Measurements from ENCODE around the gene GALNT10.

Gene GALNT10

GRCh38 chr5:154447089-154447725, 256.7 kb downstream of the GALNT10 start:
- Histone ChIP-seq H3K4me1 (ENCODE audit: insufficient read depth, insufficient read length) (no peaks in the 10 kb centered on the region), H3K4me3 (ENCODE audit: insufficient read length, low read depth) (peak overlapping the region; percentile 79), H3K9ac (ENCODE audit: insufficient read length, low read depth) (peak overlapping the region; percentile 72), H3K27me3 (ENCODE audit: insufficient read depth, insufficient read length) (peaks cover 11% of the 10 kb centered on the region), H3K9me3 (ENCODE audit: insufficient read depth, low read length) (no peaks in the 10 kb centered on the region), H3K36me3 (ENCODE audit: insufficient read depth, insufficient read length, low read length) (peaks cover 35% of the 10 kb centered on the region)
- TF ChIP-seq YY1 (IDR thresholded peaks at IDR 0.05; ENCODE audit: insufficient read depth, insufficient read length) (no peak), ZNF274 (IDR thresholded peaks at IDR 0.05; ENCODE audit: low read depth, low read length) (no peak), SUZ12 (IDR thresholded peaks at IDR 0.05; ENCODE audit: extremely low read depth, insufficient read depth, insufficient read length) (no peak)
- DNase-seq (ENCODE audit: low read depth, low spot score): no peak

DNA sequence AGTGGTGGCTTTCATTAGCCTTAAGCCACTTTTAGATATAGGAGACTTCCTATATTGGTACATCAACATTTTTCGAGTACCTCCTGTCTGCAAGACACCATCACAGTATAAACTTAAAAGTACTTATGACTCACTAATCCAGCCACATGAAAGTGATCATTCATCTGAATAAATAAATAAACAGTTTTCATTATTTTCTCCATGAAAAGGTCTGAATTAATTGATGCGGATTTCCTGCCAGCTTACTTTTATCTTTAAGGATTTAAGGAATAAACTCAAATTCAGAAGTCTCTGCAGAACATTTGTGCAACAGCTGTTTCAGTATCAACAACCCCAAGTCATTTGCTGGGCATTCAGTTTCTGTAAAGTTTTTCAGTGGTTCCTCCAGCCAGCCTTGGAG, 259.3 kb downstream of the GALNT10 start:
- Histone ChIP-seq H3K27me3 (ENCODE audit: insufficient read depth, insufficient read length) (peaks cover 5% of the 10 kb centered on the region), H3K9ac (ENCODE audit: insufficient read length, low read depth) (no peak overlapping the region)
- DNase-seq (ENCODE audit: low read depth, low spot score): no peak

GRCh38 chr5:154451957-154452356, 261.4 kb downstream of the GALNT10 start:
- Histone ChIP-seq H3K4me1 (ENCODE audit: insufficient read depth, insufficient read length) (no peaks in the 10 kb centered on the region), H3K4me3 (ENCODE audit: insufficient read length, low read depth) (no peak overlapping the region), H3K9me3 (ENCODE audit: insufficient read depth, low read length) (no peaks in the 10 kb centered on the region), H3K27me3 (ENCODE audit: insufficient read depth, insufficient read length) (no peaks in the 10 kb centered on the region), H3K36me3 (ENCODE audit: insufficient read depth, insufficient read length, low read length) (peaks cover 73% of the 10 kb centered on the region), H3K9ac (ENCODE audit: insufficient read length, low read depth) (no peak overlapping the region)
- TF ChIP-seq ZNF274 (IDR thresholded peaks at IDR 0.05; ENCODE audit: low read depth, low read length): no peak
- no peak for TF ChIP-seq SUZ12 (IDR thresholded peaks at IDR 0.05; ENCODE audit: extremely low read depth, insufficient read depth, insufficient read length)
- TF ChIP-seq YY1 (IDR thresholded peaks at IDR 0.05; ENCODE audit: insufficient read depth, insufficient read length): no peak
- no peak for DNase-seq (ENCODE audit: low read depth, low spot score)

More for the DNA sequence above, 259.3 kb downstream of the GALNT10 start:
- no peaks in the 10 kb centered on the region for H3K4me1 ChIP-seq (ENCODE audit: insufficient read depth, insufficient read length)
- TF ChIP-seq ZNF274 (IDR thresholded peaks at IDR 0.05; ENCODE audit: low read depth, low read length) (no peak), YY1 (IDR thresholded peaks at IDR 0.05; ENCODE audit: insufficient read depth, insufficient read length) (no peak), SUZ12 (IDR thresholded peaks at IDR 0.05; ENCODE audit: extremely low read depth, insufficient read depth, insufficient read length) (no peak)
- no peak overlapping the region for H3K4me3 ChIP-seq (ENCODE audit: insufficient read length, low read depth)
- H3K9me3 ChIP-seq (ENCODE audit: insufficient read depth, low read length): no peaks in the 10 kb centered on the region
- peaks cover 52% of the 10 kb centered on the region for H3K36me3 ChIP-seq (ENCODE audit: insufficient read depth, insufficient read length, low read length)

GRCh38 chr5:154455585-154455984, 265.1 kb downstream of the GALNT10 start:
- H3K9me3 ChIP-seq (ENCODE audit: insufficient read depth, low read length): no peaks in the 10 kb centered on the region
- no peak for DNase-seq (ENCODE audit: low read depth, low spot score)
- H3K36me3 ChIP-seq (ENCODE audit: insufficient read depth, insufficient read length, low read length): peaks cover 77% of the 10 kb centered on the region
- TF ChIP-seq YY1 (IDR thresholded peaks at IDR 0.05; ENCODE audit: insufficient read depth, insufficient read length): no peak
- TF ChIP-seq ZNF274 (IDR thresholded peaks at IDR 0.05; ENCODE audit: low read depth, low read length): no peak
- TF ChIP-seq SUZ12 (IDR thresholded peaks at IDR 0.05; ENCODE audit: extremely low read depth, insufficient read depth, insufficient read length): no peak
- H3K9ac ChIP-seq (ENCODE audit: insufficient read length, low read depth): no peak overlapping the region
- no peaks in the 10 kb centered on the region for H3K4me1 ChIP-seq (ENCODE audit: insufficient read depth, insufficient read length)
- H3K27me3 ChIP-seq (ENCODE audit: insufficient read depth, insufficient read length): no peaks in the 10 kb centered on the region
- H3K4me3 ChIP-seq (ENCODE audit: insufficient read length, low read depth): no peak overlapping the region

- Histone ChIP-seq H3K27me3 (ENCODE audit: insufficient read depth, insufficient read length) (no peaks in the 10 kb centered on the region), H3K4me1 (ENCODE audit: insufficient read depth, insufficient read length) (no peaks in the 10 kb centered on the region), H3K9ac (ENCODE audit: insufficient read length, low read depth) (no peak overlapping the region), H3K4me3 (ENCODE audit: insufficient read length, low read depth) (no peak overlapping the region), H3K9me3 (ENCODE audit: insufficient read depth, low read length) (no peaks in the 10 kb centered on the region), H3K36me3 (ENCODE audit: insufficient read depth, insufficient read length, low read length) (peaks cover 68% of the 10 kb centered on the region)
- no peak for TF ChIP-seq YY1 (IDR thresholded peaks at IDR 0.05; ENCODE audit: insufficient read depth, insufficient read length)
- no peak for TF ChIP-seq SUZ12 (IDR thresholded peaks at IDR 0.05; ENCODE audit: extremely low read depth, insufficient read depth, insufficient read length)
- TF ChIP-seq ZNF274 (IDR thresholded peaks at IDR 0.05; ENCODE audit: low read depth, low read length): no peak
- DNase-seq (ENCODE audit: low read depth, low spot score): no peak
Observed at GRCh38 chr5:154456540-154456939, 266.0 kb downstream of the GALNT10 start.

DNA sequence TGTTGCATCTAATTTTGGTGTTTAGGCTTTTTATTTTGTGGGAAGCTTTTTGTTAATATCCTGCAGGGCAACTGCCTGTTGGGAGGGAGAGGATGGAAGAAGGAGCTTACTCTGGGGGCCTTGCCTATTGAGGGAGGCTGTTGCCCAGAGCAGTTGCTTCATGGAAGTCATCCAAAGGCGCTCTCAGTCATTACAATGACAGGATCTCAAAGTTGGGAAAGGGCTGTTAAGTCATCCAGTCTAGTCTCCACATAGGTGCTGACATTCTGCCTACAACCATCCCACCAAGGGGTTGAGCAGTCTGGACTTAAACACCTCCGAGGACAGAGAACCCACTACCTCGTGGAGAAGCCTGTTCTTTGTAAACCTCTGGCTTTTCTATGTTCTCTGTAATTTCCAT, 268.5 kb downstream of the GALNT10 start:
- no peak for DNase-seq (ENCODE audit: low read depth, low spot score)
- no peaks in the 10 kb centered on the region for H3K9me3 ChIP-seq (ENCODE audit: insufficient read depth, low read length)
- no peak for TF ChIP-seq YY1 (IDR thresholded peaks at IDR 0.05; ENCODE audit: insufficient read depth, insufficient read length)
- TF ChIP-seq ZNF274 (IDR thresholded peaks at IDR 0.05; ENCODE audit: low read depth, low read length): no peak
- TF ChIP-seq SUZ12 (IDR thresholded peaks at IDR 0.05; ENCODE audit: extremely low read depth, insufficient read depth, insufficient read length): no peak
- H3K4me1 ChIP-seq (ENCODE audit: insufficient read depth, insufficient read length): no peaks in the 10 kb centered on the region
- no peak overlapping the region for H3K4me3 ChIP-seq (ENCODE audit: insufficient read length, low read depth)
- H3K9ac ChIP-seq (ENCODE audit: insufficient read length, low read depth): no peak overlapping the region
- H3K27me3 ChIP-seq (ENCODE audit: insufficient read depth, insufficient read length): no peaks in the 10 kb centered on the region
- peaks cover 43% of the 10 kb centered on the region for H3K36me3 ChIP-seq (ENCODE audit: insufficient read depth, insufficient read length, low read length)

DNA sequence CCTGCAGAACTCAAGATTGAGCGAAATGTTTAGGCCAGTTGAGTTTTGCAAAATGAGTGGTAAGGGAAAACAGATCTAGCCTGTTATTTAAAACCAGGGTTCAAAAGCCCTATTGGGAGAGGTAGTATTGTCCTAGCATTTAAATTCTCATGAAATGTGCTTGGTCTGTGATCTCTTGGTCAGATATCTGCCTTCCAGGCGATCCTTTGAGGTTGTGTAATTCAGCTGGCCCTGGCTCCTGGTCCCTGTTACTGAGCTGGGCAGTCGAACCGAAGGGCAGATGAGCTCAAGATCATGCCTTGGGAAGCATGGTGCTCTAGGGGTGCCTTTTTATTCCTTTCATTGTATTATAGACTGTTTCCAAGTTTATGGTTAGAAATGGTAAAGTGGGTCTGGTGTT, 269.6 kb downstream of the GALNT10 start:
- Histone ChIP-seq H3K9me3 (ENCODE audit: insufficient read depth, low read length) (no peaks in the 10 kb centered on the region), H3K4me3 (ENCODE audit: insufficient read length, low read depth) (no peak overlapping the region), H3K27me3 (ENCODE audit: insufficient read depth, insufficient read length) (no peaks in the 10 kb centered on the region), H3K36me3 (ENCODE audit: insufficient read depth, insufficient read length, low read length) (peaks cover 32% of the 10 kb centered on the region), H3K9ac (ENCODE audit: insufficient read length, low read depth) (no peak overlapping the region), H3K4me1 (ENCODE audit: insufficient read depth, insufficient read length) (no peaks in the 10 kb centered on the region)
- TF ChIP-seq SUZ12 (IDR thresholded peaks at IDR 0.05; ENCODE audit: extremely low read depth, insufficient read depth, insufficient read length): no peak
- no peak for TF ChIP-seq YY1 (IDR thresholded peaks at IDR 0.05; ENCODE audit: insufficient read depth, insufficient read length)
- TF ChIP-seq ZNF274 (IDR thresholded peaks at IDR 0.05; ENCODE audit: low read depth, low read length): no peak
- no peak for DNase-seq (ENCODE audit: low read depth, low spot score)

Measured in NT2/D1 (cell line).